Fibroblast of gingiva (primary cell): ENCODE measurements around the gene MAPKBP1.
A peak's percentile ranks its signal among the peaks of the same experiment; 100 is the strongest.

ENCODE experiments used
- DNase-seq: peaks from one replicate; pipeline ENCODE4 v3.0.0-alpha.2; 2011; ENCODE audit warnings: low read depth

MAPKBP1 gene

GRCh38 chr15:41788262-41788661, 14.0 kb downstream of the MAPKBP1 start:
- DNase-seq: no peak

- DNase-seq: no peak
Observed at GRCh38 chr15:41789236-41789635, 15.0 kb downstream of the MAPKBP1 start.

GRCh38 chr15:41789662-41790061, 15.4 kb downstream of the MAPKBP1 start:
- DNase-seq: no peak

DNA sequence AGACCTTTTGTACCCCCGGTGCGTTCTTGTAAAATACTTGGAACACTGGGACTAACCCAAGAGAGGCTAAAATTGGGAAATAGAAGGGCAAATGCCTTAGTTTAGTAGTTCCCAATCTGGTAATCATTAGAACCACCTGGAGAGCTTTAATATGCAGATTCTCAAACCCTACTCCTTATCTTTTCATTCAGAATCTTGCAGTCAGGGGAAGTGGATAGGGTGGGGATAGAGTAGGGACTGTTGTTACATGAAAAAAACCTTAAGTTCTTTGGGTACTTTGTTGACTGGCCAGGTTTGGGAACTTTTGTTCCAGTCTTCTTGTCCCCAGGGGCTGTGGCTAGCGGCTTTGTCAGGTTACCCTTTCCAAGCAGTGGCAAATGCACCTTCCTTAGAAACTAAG, 15.9 kb downstream of the MAPKBP1 start:
- DNase-seq: no peak

DNA sequence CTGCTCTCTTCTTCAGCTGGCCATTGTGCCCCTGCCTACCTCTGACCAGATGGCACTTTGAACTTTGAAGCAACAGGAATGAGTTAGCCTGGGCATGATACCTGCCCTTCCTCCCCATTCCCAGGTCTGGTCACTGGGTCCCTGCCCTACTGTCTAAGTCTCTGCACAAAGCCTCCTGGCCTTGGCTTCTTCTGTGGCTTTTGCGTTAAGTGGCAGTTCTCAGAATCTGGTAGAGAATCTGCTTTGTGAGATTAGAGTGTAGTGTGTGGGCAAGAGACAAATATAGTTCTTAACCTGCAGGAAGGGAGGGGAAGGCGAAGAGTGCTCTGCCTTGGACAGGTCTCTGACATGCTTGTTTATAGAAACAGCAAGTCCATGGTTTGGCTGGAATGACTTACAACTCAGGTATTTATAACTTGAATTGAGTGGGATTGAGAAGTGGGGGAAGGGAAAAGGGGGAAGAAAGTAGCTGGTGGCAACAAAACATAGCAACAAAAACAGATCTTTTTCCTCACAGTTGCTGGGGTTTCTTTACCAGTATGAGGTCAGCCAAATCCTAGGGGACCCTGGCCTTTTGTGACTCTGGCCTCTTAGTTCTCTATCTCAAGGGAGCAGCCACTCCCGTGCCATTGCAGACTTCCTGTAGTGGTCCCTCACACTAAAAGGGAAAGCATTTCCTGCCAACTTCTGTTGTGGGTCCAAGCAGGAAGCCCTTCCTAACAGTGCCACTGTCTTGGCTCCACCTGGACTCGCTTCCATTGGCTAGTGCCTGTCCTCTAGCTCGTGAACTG, 16.7 kb downstream of the MAPKBP1 start:
- peak; percentile 53 for DNase-seq

- no peak for DNase-seq
Observed at GRCh38 chr15:41791547-41791937, 17.3 kb downstream of the MAPKBP1 start.

GRCh38 chr15:41792000-41792637, 17.8 kb downstream of the MAPKBP1 start:
- DNase-seq: no peak

DNA sequence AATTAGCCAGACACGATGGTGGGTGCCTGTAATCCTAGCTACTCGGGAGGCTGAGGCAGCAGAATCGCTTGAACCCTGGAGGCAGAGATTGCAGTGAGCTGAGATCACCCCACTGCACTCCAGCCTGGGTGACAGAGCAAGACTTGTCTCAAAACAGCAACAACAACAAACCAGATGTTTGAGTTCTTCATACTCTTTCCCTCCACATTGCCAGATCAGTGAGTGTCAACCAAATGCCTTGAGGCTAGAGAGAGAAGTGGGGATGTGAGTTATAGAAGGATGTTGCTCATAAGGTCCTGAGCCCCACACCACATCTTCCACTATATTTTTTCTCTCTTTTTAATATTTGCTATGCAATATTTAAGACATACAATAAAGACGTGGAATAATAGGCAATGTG, 19.8 kb downstream of the MAPKBP1 start:
- DNase-seq: peak; percentile 58

- peak; percentile 94 for DNase-seq
Observed at GRCh38 chr15:41795996-41796856, 21.9 kb downstream of the MAPKBP1 start.

GRCh38 chr15:41797201-41797944, 23.1 kb downstream of the MAPKBP1 start:
- no peak for DNase-seq

DNA sequence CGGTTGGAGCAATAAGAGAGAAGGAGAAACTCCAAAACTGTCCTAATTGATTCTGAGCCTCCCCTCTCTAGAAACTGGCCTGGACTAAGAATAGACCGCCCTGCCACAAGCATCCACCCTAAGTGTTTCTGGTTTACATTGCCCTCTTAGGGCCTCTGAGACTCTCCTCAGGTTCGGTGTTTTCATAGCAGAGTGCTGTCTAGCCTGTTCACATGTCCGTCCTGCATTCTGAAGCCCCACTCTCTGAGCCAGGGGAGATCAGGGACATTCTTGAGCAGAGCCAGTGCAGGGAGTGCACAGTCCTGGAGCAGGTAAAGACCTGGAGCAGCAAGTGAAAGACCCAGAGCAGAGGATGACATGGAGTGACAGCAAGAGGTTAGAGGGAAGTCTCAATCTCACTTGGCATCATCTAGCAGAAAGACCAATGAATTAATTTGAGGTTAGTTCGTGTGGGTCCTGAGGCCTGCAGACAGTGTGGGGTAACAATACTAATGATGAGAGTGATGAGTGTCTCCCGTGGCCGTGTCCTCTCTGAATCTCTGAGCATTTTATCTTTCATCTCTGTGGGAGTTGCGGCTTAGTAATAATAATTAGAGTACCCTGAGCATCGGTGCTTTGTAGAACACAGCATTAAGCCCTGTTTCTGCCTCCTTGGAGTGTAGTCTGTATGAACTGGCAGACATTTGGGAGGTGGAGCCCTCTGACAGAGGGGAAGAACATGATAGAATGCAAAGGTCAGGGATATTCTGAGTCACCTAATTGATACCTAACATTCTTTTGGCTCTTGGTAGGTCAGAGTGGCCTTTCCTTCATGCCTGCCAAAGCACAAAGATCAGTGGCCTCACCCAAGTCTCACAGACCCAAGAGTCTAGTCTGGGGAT, 24.6 kb downstream of the MAPKBP1 start:
- DNase-seq: no peak

DNA sequence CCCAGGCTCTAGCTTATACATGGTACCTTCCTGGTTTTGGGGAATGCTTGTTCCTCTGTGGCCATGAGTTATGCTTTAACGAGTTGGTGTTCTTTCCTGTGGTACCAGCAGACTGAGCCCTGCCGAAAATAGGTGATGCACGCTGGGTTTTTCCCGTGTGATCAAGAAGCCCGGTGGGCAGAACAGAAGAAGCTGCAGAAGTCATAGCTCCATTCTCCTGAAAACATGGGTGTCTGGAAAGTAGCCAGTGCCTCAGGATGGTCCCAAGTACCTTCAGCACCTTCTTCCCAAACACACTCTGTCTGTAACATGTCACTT, 25.2 kb downstream of the MAPKBP1 start:
- DNase-seq: no peak

- no peak for DNase-seq
Observed at GRCh38 chr15:41801185-41801584, 26.9 kb downstream of the MAPKBP1 start.

DNA sequence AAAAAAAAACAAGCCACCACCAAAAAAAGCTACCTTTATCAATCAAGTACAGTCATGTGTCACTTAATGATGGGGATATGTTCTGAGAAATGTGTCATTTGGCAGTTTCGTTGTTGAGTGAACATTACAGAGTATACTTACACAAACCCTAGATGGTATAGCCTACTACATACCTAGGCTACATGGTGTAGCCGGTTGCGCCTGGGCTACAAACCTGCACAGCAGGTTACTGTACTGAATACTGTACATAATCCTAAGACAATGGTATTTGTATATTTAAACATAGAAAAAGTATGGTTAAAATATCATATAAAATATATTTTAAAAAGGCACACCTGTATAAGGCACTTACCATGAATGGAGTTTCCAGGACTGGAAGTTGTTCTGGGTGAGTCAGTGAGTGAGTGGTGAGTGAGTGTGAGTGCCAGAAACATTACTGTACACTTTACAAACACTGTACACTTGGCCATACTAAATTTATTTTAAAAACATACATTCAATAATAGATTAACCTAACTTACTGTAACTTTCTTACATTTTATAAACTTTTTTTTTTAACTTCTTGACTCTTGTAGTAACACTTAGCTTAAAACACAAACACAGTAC, 27.7 kb downstream of the MAPKBP1 start:
- no peak for DNase-seq

- no peak for DNase-seq
Observed at GRCh38 chr15:41804361-41804760, 30.1 kb downstream of the MAPKBP1 start.

DNA sequence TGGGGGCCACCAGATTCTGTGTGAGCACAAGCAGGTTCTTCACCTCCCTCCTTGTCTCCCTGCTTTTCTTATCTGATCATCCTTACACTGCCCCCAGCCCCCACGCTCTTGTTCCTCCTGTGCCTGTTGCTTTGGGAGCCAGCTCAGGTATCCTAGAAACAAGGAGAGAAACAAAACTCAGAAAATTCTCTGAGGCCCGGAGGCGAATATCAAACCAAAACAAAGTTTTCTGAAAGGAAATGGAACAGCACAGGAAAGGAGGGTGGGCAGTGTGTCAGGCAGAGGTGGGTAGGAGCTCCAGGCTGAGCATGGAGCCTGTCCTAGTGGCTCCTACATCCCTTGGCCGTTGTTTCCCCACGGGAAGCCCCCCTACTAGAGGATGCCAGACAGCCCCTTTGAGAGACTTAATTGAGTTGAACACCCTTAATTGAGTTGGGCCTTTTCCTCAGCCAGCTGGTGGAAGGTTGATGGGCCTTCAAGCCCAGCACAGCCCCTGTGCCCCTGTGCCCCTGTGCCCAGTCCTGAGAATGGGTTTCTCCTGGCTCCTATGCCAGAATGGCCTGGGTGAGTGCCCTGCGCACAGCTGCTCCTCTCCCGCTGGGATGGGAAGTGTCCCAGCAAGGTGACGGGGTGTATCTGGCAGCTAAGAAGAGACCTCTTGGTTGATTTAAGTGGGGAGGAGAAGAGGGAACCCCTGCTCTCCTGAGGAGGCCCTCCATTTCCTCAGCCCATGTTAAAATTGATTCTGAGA, 30.8 kb downstream of the MAPKBP1 start:
- DNase-seq: no peak

DNA sequence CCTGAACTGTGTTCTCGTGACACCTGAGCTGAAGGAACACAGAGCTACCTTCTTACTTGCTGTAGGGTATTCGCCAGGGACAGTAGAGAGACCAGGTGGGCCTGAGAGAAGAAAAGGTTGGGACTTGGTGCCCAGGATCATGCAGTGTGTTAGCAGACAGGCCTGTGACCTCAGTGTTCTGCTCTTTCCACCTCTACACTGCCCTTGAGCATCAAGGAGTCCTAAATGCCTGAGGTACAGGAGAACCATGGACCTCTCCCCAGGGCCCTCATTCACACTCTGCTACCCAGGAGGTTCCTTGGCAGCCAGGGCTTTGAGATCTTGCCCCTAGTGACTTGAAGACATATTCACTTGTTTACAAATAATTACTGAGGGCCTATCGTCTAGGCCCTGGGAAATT, 31.4 kb downstream of the MAPKBP1 start:
- DNase-seq: no peak

DNA sequence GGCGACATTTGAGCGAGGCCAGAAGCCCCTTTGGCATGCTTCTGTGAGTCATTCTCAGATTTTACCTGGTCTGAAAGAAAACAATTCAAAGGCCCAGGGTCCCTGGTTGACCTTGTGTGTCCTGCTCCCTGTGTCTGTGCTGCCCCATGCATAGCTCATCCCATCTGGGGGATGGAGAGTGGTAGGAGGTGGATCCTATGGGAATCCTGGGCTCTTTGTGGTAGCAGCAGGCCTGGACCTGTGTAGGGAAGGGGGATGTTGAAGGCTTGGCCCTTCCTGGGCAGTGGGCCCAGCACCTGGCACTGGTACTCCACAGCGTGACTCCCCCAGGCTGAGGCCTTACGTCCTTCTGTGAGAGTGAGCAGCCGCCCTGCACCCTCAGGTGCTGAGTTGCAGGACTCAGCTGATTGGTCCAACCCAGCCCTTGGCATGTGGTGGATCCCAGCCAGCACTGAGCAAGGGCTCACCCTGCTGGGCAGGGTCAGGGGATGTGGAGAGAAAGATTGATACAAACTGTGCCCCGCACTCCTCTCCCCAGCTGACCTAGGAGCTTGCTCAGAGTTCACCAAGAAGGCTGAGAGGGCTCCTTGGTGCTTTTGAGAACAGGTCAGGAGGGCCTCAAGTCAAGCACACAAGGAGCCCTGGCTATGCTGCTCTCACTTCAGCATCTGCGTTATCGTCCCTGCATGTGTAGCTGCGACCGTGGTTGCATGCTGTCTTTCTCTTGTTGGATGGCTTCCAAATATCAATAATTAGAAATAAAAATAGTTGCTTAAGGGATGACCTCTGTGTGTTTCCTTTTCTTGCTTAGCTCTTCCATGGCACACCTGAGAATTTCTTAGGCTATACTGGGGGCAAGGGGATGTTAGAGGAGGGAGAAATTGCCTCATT, 32.3 kb downstream of the MAPKBP1 start:
- no peak for DNase-seq

- DNase-seq: no peak
Observed at GRCh38 chr15:41809121-41809520, 34.8 kb downstream of the MAPKBP1 start.
